ENCODE data around the gene ANKRD60.

The ANKRD60 gene

GRCh38 chr20:58228484-58229197, at the start of gene ANKRD60:
TSS of gene ANKRD60 (minus strand) at chr20:58228653. CDS start at chr20:58228653, 0 bp downstream.
- no peak within 1 kb of the TSS for H2AFZ ChIP-seq (ENCODE audit: low read depth, low read length)
- no peak within 1 kb of the TSS for H3K9ac ChIP-seq (ENCODE audit: low read length)

GRCh38 chr20:58277578-58278472, 49.4 kb upstream of the ANKRD60 start:
- H3K4me1 ChIP-seq (ENCODE audit: low read length), result no peaks in the 10 kb centered on the region
- TF ChIP-seq EZH2phosphoT487 (IDR thresholded peaks at IDR 0.05; ENCODE audit: low read depth) (no peak), CTCF (IDR thresholded peaks at IDR 0.05; ENCODE audit: low read depth, low read length) (no peak)
- H2AFZ ChIP-seq (ENCODE audit: low read depth, low read length), result no peak overlapping the region
- no peaks in the 10 kb centered on the region for H3K27me3 ChIP-seq (ENCODE audit: low read depth, low read length)
- H3K36me3 ChIP-seq (replicated peaks; ENCODE audit: low read depth, low read length), result peaks cover 8% of the 10 kb centered on the region
- no peak overlapping the region for H3K9ac ChIP-seq (ENCODE audit: low read length)
- H3K4me3 ChIP-seq (ENCODE audit: low read length), result no peak overlapping the region
- H3K27ac ChIP-seq (ENCODE audit: low read length), result no peak overlapping the region
- no peak overlapping the region for H3K4me2 ChIP-seq (ENCODE audit: low read length)
- no peaks in the 10 kb centered on the region for H3K79me2 ChIP-seq (ENCODE audit: low read length)
- no peaks in the 10 kb centered on the region for H3K9me3 ChIP-seq (ENCODE audit: insufficient read depth, low read length)
- H4K20me1 ChIP-seq (ENCODE audit: insufficient read depth, low read length), result no peaks in the 10 kb centered on the region

More at GRCh38 chr20:58228484-58229197, at the start of gene ANKRD60:
- H3K4me3 ChIP-seq (ENCODE audit: low read length), result no peak within 1 kb of the TSS
- TF ChIP-seq EZH2phosphoT487 (IDR thresholded peaks at IDR 0.05; ENCODE audit: low read depth), result no peak
- TF ChIP-seq CTCF (IDR thresholded peaks at IDR 0.05; ENCODE audit: low read depth, low read length), result no peak
- peaks cover 8% of the 10 kb centered on the region; the same call in 1 of the 2 replicates for H4K20me1 ChIP-seq (ENCODE audit: insufficient read depth, low read length)
- no peaks in the 10 kb centered on the region for H3K9me3 ChIP-seq (ENCODE audit: insufficient read depth, low read length)
- H3K27ac ChIP-seq (ENCODE audit: low read length), result no peak within 1 kb of the TSS
- H3K27me3 ChIP-seq (ENCODE audit: low read depth, low read length), result peaks cover 19% of the 10 kb centered on the region
- H3K79me2 ChIP-seq (ENCODE audit: low read length), result no peaks in the 10 kb centered on the region
- H3K4me1 ChIP-seq (ENCODE audit: low read length), result no peaks in the 10 kb centered on the region
- H3K36me3 ChIP-seq (replicated peaks; ENCODE audit: low read depth, low read length), result no peaks in the 10 kb centered on the region
- no peak within 1 kb of the TSS for H3K4me2 ChIP-seq (ENCODE audit: low read length)

- Histone ChIP-seq H3K4me2 (ENCODE audit: low read length) (no peak overlapping the region), H3K9me3 (ENCODE audit: insufficient read depth, low read length) (no peaks in the 10 kb centered on the region), H3K79me2 (ENCODE audit: low read length) (no peaks in the 10 kb centered on the region), H4K20me1 (ENCODE audit: insufficient read depth, low read length) (no peaks in the 10 kb centered on the region), H2AFZ (ENCODE audit: low read depth, low read length) (no peak overlapping the region), H3K27ac (ENCODE audit: low read length) (no peak overlapping the region), H3K9ac (ENCODE audit: low read length) (no peak overlapping the region), H3K36me3 (replicated peaks; ENCODE audit: low read depth, low read length) (peaks cover 8% of the 10 kb centered on the region), H3K27me3 (ENCODE audit: low read depth, low read length) (no peaks in the 10 kb centered on the region), H3K4me3 (ENCODE audit: low read length) (no peak overlapping the region), H3K4me1 (ENCODE audit: low read length) (no peaks in the 10 kb centered on the region)
- no peak for TF ChIP-seq EZH2phosphoT487 (IDR thresholded peaks at IDR 0.05; ENCODE audit: low read depth)
- no peak for TF ChIP-seq CTCF (IDR thresholded peaks at IDR 0.05; ENCODE audit: low read depth, low read length)
These were observed 48.7 kb upstream of the ANKRD60 start for GRCh38 chr20:58277107-58277506.

- Histone ChIP-seq H4K20me1 (ENCODE audit: insufficient read depth, low read length) (no peaks in the 10 kb centered on the region), H3K27ac (ENCODE audit: low read length) (no peak overlapping the region), H3K4me1 (ENCODE audit: low read length) (no peaks in the 10 kb centered on the region), H3K9me3 (ENCODE audit: insufficient read depth, low read length) (no peaks in the 10 kb centered on the region), H3K9ac (ENCODE audit: low read length) (no peak overlapping the region), H3K4me3 (ENCODE audit: low read length) (no peak overlapping the region), H3K79me2 (ENCODE audit: low read length) (no peaks in the 10 kb centered on the region), H3K4me2 (ENCODE audit: low read length) (no peak overlapping the region), H3K36me3 (replicated peaks; ENCODE audit: low read depth, low read length) (peaks cover 8% of the 10 kb centered on the region), H3K27me3 (ENCODE audit: low read depth, low read length) (no peaks in the 10 kb centered on the region), H2AFZ (ENCODE audit: low read depth, low read length) (no peak overlapping the region)
- TF ChIP-seq CTCF (IDR thresholded peaks at IDR 0.05; ENCODE audit: low read depth, low read length), result no peak
- TF ChIP-seq EZH2phosphoT487 (IDR thresholded peaks at IDR 0.05; ENCODE audit: low read depth), result no peak
These were observed 45.9 kb upstream of the ANKRD60 start for GRCh38 chr20:58274384-58274783.

Measured in OCI-LY3 (cell line).